GM12872 (cell line): ENCODE measurements around the gene MT1A.

Source experiments
- CTCF ChIP-seq: IDR thresholded peaks from 3 replicates; pipeline ENCODE4 v1.5.1; 2011; ENCODE audit warnings: low read depth, mild to moderate bottlenecking, low read length, moderate library complexity; ENCODE audit not compliant: insufficient read depth

MT1A gene

GRCh38 chr16:56684926-56685590 is 46.6 kb downstream of the MT1A start:
- no peak for TF ChIP-seq CTCF

GRCh38 chr16:56686758-56687157 is 48.3 kb downstream of the MT1A start:
- TF ChIP-seq CTCF, result no peak

DNA sequence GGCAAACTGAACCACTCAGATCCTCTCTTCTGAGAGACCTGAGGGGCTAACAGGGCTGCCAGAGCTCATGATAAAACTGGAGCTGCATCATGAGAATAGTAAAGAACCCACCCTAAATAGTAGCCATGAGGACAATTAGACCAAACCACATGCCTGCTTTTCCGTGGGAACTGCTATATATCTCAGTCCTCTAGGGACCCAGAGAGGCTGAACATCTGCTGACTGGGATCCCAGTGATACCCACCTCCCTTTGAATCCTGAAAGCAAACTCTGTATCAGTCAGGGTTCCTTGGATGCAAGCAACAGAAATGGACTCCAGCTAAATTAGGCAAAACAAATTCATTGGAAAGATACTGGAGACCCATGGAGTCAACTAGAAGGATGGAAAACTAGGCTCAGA is 50.3 kb downstream of the MT1A start:
- no peak for TF ChIP-seq CTCF

DNA sequence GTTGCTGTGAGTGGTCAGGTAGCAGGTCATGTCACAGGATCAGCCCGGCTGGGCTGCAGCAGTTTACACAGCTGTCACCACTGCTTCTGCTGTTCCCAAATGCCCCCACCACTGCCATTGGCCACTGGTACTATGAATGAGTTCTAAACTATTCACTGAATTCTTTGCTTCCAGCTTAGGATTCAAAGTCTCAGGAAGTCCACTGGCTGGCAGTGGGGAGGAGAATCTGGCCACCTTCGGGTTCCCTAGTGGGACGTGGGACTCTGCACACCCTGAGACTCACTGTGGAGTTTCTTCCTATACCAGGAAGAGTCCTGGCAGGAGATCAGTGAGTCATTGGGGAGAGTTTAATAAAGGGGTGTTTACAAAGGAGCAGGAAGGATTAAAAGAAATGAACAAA is 50.7 kb downstream of the MT1A start:
- no peak for TF ChIP-seq CTCF
